ENCODE results near the gene CCDC124. TPM values are rescaled to one million over a fixed set of nuclear protein-coding genes. Genes with fewer than 3 reads are reported as not detected.
"Not testable (repeated sequence)": the region's sequence is repeated elsewhere in the genome, so short reads cannot be mapped to it uniquely, and the experiment has no call there.

CCDC124 gene
- total RNA-seq, 3 donors from 2014 or later: 228 to 261 (median 236) TPM

DNA sequence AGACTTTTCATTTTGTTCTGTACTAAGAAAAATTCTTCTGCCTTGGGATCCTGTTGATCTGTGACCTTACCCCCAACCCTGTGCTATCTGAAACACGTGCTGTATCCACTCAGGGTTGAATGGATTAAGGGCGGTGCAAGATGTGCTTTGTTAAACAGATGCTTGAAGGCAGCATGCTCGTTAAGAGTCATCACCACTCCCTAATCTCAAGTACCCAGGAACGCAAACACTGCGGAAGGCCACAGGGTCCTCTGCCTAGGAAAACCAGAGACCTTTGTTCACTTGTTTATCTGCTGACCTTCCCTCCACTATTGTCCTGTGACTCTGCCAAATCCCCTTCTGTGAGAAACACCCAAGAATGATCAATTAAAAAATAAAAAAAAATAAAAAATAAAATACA is 13.7 kb upstream of the CCDC124 start:
- not testable (repeated sequence) for H3K27me3 Mint-ChIP-seq (ENCODE audit: low read depth); H3K4me3 Mint-ChIP-seq; H3K4me1 Mint-ChIP-seq (ENCODE audit: low read depth); H3K36me3 Mint-ChIP-seq (ENCODE audit: insufficient read depth); ATAC-seq; DNase-seq; H3K9me3 Mint-ChIP-seq

GRCh38 chr19:17920527-17920926 is 12.3 kb upstream of the CCDC124 start:
- no peak for ATAC-seq
- Mint-ChIP-seq H3K36me3 (ENCODE audit: insufficient read depth) (no peaks in the 10 kb centered on the region), H3K4me1 (ENCODE audit: low read depth) (no peaks in the 10 kb centered on the region), H3K4me3 (no peak overlapping the region), H3K9me3 (no peaks in the 10 kb centered on the region), H3K27me3 (ENCODE audit: low read depth) (peaks cover 5% of the 10 kb centered on the region)
- DNase-seq: no peak

DNA sequence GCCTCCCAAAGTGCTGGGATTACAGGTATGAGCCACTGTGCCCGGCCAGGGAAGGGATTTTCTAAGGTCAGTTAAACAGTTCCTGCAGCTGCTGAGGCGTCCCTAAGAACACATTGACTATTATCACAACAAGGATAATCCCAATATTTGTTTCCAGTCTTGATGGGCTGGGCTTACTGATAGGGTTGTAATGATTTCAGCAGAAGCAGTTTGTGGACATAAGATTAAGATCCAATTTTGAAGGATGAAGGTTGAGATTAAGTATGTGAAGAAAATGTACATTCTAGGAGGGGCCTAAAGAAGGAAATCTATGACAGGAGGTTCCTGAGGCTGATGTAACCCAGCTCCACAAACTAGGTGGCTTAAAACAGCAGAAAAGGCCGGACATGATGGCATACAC is 10.7 kb upstream of the CCDC124 start:
- no peak overlapping the region for H3K4me3 Mint-ChIP-seq
- no peaks in the 10 kb centered on the region for H3K4me1 Mint-ChIP-seq (ENCODE audit: low read depth)
- peaks cover 2% of the 10 kb centered on the region for H3K27me3 Mint-ChIP-seq (ENCODE audit: low read depth)
- ATAC-seq: no peak
- no peak for DNase-seq
- no peaks in the 10 kb centered on the region for H3K9me3 Mint-ChIP-seq
- H3K36me3 Mint-ChIP-seq (ENCODE audit: insufficient read depth): no peaks in the 10 kb centered on the region

GRCh38 chr19:17926044-17926443 is 6.8 kb upstream of the CCDC124 start:
- Mint-ChIP-seq H3K4me1 (ENCODE audit: low read depth) (no peaks in the 10 kb centered on the region), H3K27me3 (ENCODE audit: low read depth) (peaks cover 2% of the 10 kb centered on the region), H3K36me3 (ENCODE audit: insufficient read depth) (no peaks in the 10 kb centered on the region), H3K4me3 (no peak overlapping the region), H3K9me3 (no peaks in the 10 kb centered on the region)
- ATAC-seq (no peak), DNase-seq (no peak)

DNA sequence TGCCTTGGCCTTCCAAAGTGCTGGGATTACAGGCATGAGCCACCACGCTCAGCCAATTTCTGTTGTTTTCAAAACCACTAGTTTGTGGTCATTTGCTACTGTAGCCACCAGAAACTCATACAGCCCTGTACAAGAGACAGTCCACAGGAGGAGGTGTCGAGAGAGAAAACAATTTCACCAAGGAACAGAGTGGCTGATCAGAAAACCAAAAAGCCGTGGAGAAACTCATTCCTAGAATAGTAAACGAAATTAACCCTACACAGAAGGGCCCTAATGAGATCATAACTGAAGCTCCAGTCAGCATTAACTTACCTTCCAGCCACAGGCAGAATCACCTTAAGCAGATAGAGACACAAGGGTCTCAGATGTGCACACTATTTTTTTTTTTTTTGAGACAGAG is 3.8 kb upstream of the CCDC124 start:
- DNase-seq (no peak), ATAC-seq (no peak)
- H3K27me3 Mint-ChIP-seq (ENCODE audit: low read depth): peaks cover 2% of the 10 kb centered on the region
- peaks cover 11% of the 10 kb centered on the region for H3K4me1 Mint-ChIP-seq (ENCODE audit: low read depth)
- H3K9me3 Mint-ChIP-seq: no peaks in the 10 kb centered on the region
- H3K36me3 Mint-ChIP-seq (ENCODE audit: insufficient read depth): no peaks in the 10 kb centered on the region
- no peak overlapping the region for H3K4me3 Mint-ChIP-seq

DNA sequence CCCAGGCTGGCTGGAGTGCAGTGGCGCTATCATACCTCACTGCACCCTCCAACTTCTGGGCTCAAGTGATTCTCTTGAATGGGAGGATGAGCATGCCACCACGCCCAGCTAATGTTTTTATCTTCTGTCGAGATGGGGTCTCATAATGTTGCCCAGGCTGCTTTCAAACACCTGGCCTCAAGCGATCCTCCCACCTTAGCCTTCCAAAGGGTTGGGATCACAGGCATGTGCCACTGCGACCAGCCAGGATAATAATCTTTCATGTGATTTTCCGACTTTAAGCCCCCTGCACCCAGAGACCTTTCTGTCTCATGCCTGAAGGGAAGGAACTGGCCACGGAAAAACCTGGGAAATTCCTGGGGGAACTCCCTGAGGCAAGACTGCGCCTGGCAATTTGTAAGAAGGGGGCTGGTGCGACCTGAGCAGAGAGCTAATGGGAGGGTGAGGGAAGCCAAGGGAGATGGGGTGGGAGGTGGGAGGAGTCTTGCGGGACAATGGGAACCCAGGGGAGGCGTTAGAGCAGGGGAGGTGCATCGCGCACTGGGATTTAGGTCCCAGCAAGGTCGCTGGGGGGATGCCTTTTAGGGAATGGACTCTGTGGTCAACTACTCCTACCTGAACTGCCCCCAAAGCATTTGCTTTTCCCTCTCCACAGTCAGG is 1.2 kb upstream of the CCDC124 start:
- no peak for DNase-seq
- H3K27me3 Mint-ChIP-seq (ENCODE audit: low read depth): no peaks in the 10 kb centered on the region
- H3K9me3 Mint-ChIP-seq: no peaks in the 10 kb centered on the region
- peak overlapping the region; percentile 60 for H3K4me3 Mint-ChIP-seq
- peaks cover 13% of the 10 kb centered on the region for H3K4me1 Mint-ChIP-seq (ENCODE audit: low read depth)
- H3K36me3 Mint-ChIP-seq (ENCODE audit: insufficient read depth): no peaks in the 10 kb centered on the region
- ATAC-seq: no peak

DNA sequence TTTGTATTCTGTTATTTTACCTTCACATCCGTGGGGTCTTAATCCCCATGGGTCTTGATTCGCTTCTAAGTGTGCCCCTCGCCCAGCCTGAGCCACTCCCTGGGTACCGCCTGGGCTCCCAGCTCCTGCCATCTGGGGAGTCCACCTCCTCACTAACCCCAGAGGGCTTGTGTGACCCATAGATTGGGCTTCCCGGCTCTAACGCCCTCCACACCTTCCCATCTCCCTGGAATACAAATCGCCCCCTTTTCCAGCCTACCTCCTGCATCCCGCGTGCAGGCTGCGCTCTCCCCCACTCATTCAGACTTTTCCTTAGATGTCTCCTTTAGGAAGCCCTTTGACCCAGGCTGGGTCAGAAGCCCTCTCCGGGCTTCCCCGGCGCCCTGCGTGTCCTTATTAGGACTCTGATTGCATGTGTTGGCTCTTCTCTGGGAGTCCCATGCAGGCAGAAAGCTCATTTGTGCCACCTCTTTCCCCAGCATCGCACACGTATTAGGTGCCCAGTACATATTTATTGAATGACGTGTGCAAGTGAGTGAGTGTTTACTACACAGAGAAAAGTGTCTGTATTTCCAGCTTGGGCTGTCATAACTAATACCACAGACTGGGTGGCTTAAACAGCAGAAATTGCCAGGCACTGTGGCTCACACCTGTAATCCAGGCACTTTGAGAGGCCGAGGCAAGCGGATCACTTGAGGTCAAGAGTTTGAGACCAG is 757 bp downstream of the CCDC124 start:
- Mint-ChIP-seq H3K4me3 (peak overlapping the region; percentile 89), H3K27me3 (ENCODE audit: low read depth) (no peaks in the 10 kb centered on the region), H3K9me3 (no peaks in the 10 kb centered on the region), H3K36me3 (ENCODE audit: insufficient read depth) (peaks cover 3% of the 10 kb centered on the region), H3K4me1 (ENCODE audit: low read depth) (peaks cover 13% of the 10 kb centered on the region)
- ATAC-seq (no peak), DNase-seq (no peak)

GRCh38 chr19:17936379-17936778 is 3.6 kb downstream of the CCDC124 start:
- ATAC-seq (no peak), DNase-seq (no peak)
- H3K4me1 Mint-ChIP-seq (ENCODE audit: low read depth): peaks cover 12% of the 10 kb centered on the region
- H3K36me3 Mint-ChIP-seq (ENCODE audit: insufficient read depth): peaks cover 5% of the 10 kb centered on the region
- no peaks in the 10 kb centered on the region for H3K27me3 Mint-ChIP-seq (ENCODE audit: low read depth)
- H3K4me3 Mint-ChIP-seq: no peak overlapping the region
- H3K9me3 Mint-ChIP-seq: no peaks in the 10 kb centered on the region

DNA sequence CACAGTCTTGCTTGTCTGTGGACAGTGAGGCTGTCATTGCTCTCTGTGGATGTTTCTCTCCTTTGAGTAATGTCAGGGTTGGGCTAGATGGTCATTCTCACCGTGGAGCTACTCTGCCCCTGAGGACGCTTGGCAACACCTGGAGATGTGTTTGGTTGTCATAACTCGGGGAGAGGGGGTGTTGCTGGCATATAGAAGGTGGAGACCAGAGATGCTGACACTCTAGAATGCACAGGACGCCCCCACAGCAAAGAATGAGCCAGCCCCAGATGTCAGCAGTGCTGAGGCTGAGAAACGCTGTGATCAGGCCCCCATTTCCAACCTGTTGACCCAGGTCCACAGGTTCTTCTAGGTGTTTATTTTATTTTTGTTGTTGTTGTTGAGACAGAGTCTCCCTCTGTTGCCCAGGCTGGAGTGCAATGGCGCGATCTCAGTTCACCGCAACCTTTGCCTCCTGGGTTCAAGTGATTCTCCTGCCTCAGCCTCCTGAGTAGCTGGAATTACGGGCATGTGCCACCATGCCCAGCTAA is 4.6 kb downstream of the CCDC124 start:
- Mint-ChIP-seq H3K9me3 (no peaks in the 10 kb centered on the region), H3K27me3 (ENCODE audit: low read depth) (no peaks in the 10 kb centered on the region), H3K36me3 (ENCODE audit: insufficient read depth) (peaks cover 5% of the 10 kb centered on the region)

DNA sequence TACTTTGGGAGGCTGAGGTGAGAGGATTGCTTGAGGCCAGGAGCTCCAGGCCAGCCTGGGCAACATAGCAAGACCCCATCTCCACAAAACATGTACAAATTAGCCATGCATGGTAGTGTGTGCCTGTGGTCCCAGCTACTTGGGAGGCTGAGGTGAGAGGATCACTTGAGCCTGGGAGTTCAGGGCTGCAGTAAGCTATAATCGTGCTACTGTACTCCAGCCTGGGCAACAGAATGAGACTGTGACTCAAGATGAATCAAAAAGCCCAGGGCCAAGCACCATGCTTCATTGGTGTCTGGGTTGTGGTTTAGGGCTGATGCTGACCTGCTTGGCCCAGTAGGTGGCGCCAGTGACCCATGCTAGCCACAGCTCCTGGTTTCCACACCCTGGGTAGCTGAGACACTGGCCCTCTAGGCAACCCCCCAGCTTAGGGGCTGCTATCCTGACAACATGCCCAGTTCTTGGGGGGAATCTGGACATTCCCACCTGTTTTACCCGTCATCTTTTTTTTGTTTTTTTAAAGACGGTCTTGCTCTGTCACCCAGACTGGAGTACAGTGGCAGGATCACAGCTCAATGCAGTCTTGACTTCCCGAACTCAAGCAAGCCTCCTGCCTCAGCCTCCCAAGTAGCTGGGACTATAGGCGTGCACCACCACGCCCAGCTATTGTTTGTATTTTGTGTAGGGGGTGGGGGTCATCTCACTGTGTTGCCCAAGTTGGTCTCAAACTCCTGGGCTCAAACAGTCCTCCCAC is 5.5 kb downstream of the CCDC124 start:
- Mint-ChIP-seq H3K4me3 (no peak overlapping the region), H3K27me3 (ENCODE audit: low read depth) (no peaks in the 10 kb centered on the region), H3K4me1 (ENCODE audit: low read depth) (peaks cover 7% of the 10 kb centered on the region), H3K36me3 (ENCODE audit: insufficient read depth) (peaks cover 5% of the 10 kb centered on the region), H3K9me3 (no peaks in the 10 kb centered on the region)
- peak; percentile 96 to 99 for ATAC-seq
- peak; percentile 82 for DNase-seq

More for the DNA sequence above, 4.6 kb downstream of the CCDC124 start:
- ATAC-seq (no peak), DNase-seq (no peak)
- Mint-ChIP-seq H3K4me1 (ENCODE audit: low read depth) (peaks cover 7% of the 10 kb centered on the region), H3K4me3 (no peak overlapping the region)

DNA sequence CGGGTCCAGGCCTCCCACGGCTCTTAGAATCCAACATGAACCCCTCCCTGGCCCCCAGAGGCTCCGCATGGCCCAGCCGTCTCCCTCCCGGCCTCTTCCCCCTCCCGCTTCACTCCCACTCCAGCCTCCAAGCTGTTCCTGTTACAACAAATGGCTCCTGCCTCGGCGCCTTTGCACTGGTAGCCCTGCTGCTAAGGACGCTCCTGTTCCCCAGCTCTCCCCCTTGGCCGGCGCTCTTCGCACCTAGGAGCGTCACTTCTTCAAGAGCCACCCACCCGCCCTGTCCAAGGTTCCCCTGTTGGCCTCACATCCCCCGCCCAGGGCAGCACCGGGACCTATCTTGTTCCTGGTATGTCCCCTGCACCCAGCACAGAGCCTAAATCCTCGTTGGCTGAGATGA is 9.4 kb downstream of the CCDC124 start:
- Mint-ChIP-seq H3K36me3 (ENCODE audit: insufficient read depth) (peaks cover 4% of the 10 kb centered on the region), H3K4me1 (ENCODE audit: low read depth) (peaks cover 10% of the 10 kb centered on the region), H3K9me3 (no peaks in the 10 kb centered on the region), H3K27me3 (ENCODE audit: low read depth) (no peaks in the 10 kb centered on the region), H3K4me3 (no peak overlapping the region)
- DNase-seq (no peak), ATAC-seq (no peak)

DNA sequence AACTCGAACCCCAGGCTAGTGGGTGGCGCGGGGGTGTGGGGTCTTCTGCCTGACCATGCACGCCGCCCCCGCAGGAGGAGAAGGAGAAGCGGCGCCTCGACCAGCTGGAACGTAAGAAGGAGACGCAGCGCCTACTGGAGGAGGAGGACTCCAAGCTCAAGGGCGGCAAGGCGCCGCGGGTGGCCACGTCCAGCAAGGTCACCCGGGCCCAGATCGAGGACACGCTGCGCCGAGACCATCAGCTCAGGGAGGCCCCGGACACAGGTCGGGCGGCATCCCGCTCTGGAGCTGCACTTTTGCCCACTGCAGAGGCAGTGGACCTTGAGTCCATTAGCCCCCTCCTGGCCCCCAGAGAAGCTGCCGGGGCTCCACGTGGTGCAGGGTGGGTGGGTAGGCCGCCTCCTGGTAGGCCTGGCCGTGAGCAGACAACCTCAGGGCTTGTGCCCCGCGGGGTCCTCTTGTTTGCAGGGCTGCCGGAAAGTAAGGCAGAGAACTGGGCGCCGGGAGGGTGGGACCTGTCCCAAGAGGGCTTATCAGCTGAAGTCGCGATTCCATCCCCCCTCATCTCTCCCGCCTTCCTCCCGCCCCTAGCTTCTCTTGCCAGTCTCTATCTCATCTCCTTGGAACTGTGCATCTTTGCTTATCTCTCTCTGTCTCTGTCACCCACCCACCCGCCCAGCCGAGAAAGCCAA is 9.9 kb downstream of the CCDC124 start:
- no peak for DNase-seq
- peaks cover 2% of the 10 kb centered on the region for H3K36me3 Mint-ChIP-seq (ENCODE audit: insufficient read depth)
- H3K4me1 Mint-ChIP-seq (ENCODE audit: low read depth): peaks cover 14% of the 10 kb centered on the region
- ATAC-seq: no peak
- no peak overlapping the region for H3K4me3 Mint-ChIP-seq
- H3K9me3 Mint-ChIP-seq: no peaks in the 10 kb centered on the region
- H3K27me3 Mint-ChIP-seq (ENCODE audit: low read depth): no peaks in the 10 kb centered on the region

DNA sequence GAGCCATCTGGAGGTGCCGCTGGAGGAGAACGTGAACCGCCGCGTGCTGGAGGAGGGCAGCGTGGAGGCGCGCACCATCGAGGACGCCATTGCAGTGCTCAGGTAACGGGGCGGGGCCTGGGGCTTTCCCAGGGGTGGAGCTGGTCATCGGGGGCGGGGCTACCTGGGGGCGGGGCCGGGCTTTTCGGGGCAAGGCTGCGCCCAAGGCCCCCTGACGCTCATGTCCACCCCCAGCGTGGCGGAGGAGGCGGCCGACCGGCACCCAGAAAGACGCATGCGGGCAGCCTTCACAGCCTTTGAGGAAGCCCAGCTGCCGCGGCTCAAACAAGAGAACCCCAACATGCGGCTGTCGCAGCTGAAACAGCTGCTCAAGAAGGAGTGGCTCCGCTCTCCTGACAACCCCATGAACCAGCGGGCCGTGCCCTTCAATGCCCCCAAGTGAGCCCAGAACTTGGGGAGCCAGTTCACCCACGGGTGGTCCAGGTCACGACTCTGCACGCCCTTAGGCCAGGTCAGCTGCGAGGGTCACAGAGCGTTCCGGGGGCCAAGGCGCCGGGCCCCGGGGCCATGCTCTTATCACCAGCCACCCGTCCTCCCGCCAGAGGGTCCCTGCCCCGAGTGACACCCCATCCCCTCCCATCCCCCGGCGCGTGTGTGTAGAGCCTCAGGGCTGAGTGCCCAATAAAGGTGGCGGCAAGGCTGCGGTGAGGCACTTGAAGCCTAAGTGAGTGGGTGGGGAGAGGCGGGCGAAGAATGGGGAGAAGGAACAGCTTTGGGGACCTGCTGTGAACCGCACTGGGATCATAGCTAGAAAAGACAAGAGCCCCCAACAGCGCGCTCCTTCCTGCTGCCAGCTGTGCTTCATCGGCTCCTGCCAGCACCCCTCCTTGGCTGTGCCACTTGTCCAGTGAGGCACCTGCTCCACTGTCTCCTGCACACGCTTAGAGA is 10.7 kb downstream of the CCDC124 start:
- DNase-seq: no peak
- Mint-ChIP-seq H3K4me3 (no peak overlapping the region), H3K4me1 (ENCODE audit: low read depth) (peaks cover 14% of the 10 kb centered on the region), H3K27me3 (ENCODE audit: low read depth) (no peaks in the 10 kb centered on the region), H3K36me3 (ENCODE audit: insufficient read depth) (peaks cover 2% of the 10 kb centered on the region), H3K9me3 (no peaks in the 10 kb centered on the region)
- no peak for ATAC-seq

Data from activated T-cell treated with anti-CD3 and anti-CD28 coated beads, Interleukin-2, amount 50 U/mL, for 4 hours (primary cell).